GM12878 (cell line): ENCODE data around the gene RUSC1. TPM values are rescaled to one million over a fixed set of nuclear protein-coding genes. Genes with fewer than 3 reads are reported as not detected.

Source experiments
- MXI1 ChIP-seq: fragments of 150-350 bp; IDR thresholded peaks from 2 replicates; pipeline ENCODE4 v1.6.1; 2011; ENCODE audit warnings: low read depth, mild to moderate bottlenecking, inconsistent platforms, low read length, improper control_type of control experiment
- NFYB ChIP-seq: IDR thresholded peaks from 2 replicates; pipeline ENCODE4 v1.6.1; 2011; ENCODE audit warnings: low read depth, mild to moderate bottlenecking, low read length, improper control_type of control experiment, moderate library complexity; ENCODE audit not compliant: insufficient read depth
- PML ChIP-seq: IDR thresholded peaks from 2 replicates; pipeline ENCODE4 v1.6.1; 2012; ENCODE audit warnings: low read length, inconsistent platforms
- RCOR1 ChIP-seq: conservative IDR thresholded peaks from 2 replicates; pipeline ENCODE4 v1.6.1; 2012; ENCODE audit warnings: low read depth, low read length, improper control_type of control experiment
- RUNX3 ChIP-seq: IDR thresholded peaks from 2 replicates; pipeline ENCODE4 v1.6.1; 2012; ENCODE audit warnings: low read length, inconsistent platforms
- SIN3A ChIP-seq: IDR thresholded peaks from 2 replicates; pipeline ENCODE4 v1.6.1; 2012; ENCODE audit warnings: low read depth, low read length, improper control_type of control experiment
- SRF ChIP-seq, 2 experiments: IDR thresholded peaks; 2 replicates each; pipeline ENCODE4 v1.6.1; 2011; ENCODE audit warnings: low read depth in 2 of 2, low read length in 2 of 2, mild to moderate bottlenecking in 1 of 2, moderate library complexity in 1 of 2
- TARDBP ChIP-seq: IDR thresholded peaks from 2 replicates; pipeline ENCODE4 v1.6.1; 2016; ENCODE audit warnings: borderline replicate concordance
- ZNF24 ChIP-seq: fragments of 450-650 bp; IDR thresholded peaks from 2 replicates; pipeline ENCODE4 v1.6.1; 2017; ENCODE audit warnings: antibody characterized with exemption, mild to moderate bottlenecking
- ZNF274 ChIP-seq: IDR thresholded peaks from one replicate; pipeline ENCODE4 v1.8.0; 2011; ENCODE audit not compliant: insufficient read length, insufficient read depth
- polyA plus RNA-seq, 11 experiments: library from polyadenylated mRNA; depleted of rRNA in 4 of 11; unstranded in 6 of 11; stranded (reverse) in 5 of 11; fragments of >200 nt; fragmentation: Nextera tagmentation in 4 of 11; fragmentation: Illumina TruSeq in 1 of 11; extraction: Ambion mirVana in 4 of 11; extraction: Trizol in 1 of 11; gene quantifications; 1 replicate in 1 of 11; 2 replicates in 10 of 11; pipeline versions ENCODE4 v1.2.1 to v1.2.3, GENCODE V29; 2011 to 2016; ENCODE audit warnings: inconsistent platforms in 2 of 11, missing spikeins in 2 of 11, low read depth in 1 of 11
- total RNA-seq, 4 experiments: library from RNA; depleted of rRNA in 3 of 4; stranded (reverse); fragments of >200 nt in 3 of 4; fragmentation: Illumina TruSeq in 1 of 4; extraction: Trizol in 1 of 4; gene quantifications; 2 replicates each; pipeline versions ENCODE4 v1.2.1 to v1.2.3, GENCODE V29; 2013 to 2021
- TF ChIP-seq, protein P1 (sequence below): fragments of 450-650 bp; IDR thresholded peaks from 2 replicates; pipeline ENCODE4 v1.6.1; 2018; ENCODE audit warnings: borderline replicate concordance, mild to moderate bottlenecking; ENCODE audit not compliant: partially characterized antibody
- TF ChIP-seq, protein P2 (sequence below): fragments of 450-650 bp; IDR thresholded peaks from 2 replicates; pipeline ENCODE4 v1.6.1; 2017; ENCODE audit warnings: low read depth, mild to moderate bottlenecking, moderate library complexity
- TF ChIP-seq, protein P3 (sequence below): fragments of 450-650 bp; conservative IDR thresholded peaks from 2 replicates; pipeline ENCODE4 v1.6.1; 2017; ENCODE audit warnings: mild to moderate bottlenecking, moderate library complexity
- TF ChIP-seq, protein P4 (sequence below): fragments of 450-650 bp; IDR thresholded peaks from 2 replicates; pipeline ENCODE4 v1.6.1; 2017; ENCODE audit warnings: mild to moderate bottlenecking, moderate library complexity

RUSC1 gene
- total and polyA plus RNA-seq, 10 of the 15 experiments (the other 5 are each of a cell fraction or from before 2014, with no cell fraction given), result 1.1 to 23.7 (median 12.3) TPM

DNA sequence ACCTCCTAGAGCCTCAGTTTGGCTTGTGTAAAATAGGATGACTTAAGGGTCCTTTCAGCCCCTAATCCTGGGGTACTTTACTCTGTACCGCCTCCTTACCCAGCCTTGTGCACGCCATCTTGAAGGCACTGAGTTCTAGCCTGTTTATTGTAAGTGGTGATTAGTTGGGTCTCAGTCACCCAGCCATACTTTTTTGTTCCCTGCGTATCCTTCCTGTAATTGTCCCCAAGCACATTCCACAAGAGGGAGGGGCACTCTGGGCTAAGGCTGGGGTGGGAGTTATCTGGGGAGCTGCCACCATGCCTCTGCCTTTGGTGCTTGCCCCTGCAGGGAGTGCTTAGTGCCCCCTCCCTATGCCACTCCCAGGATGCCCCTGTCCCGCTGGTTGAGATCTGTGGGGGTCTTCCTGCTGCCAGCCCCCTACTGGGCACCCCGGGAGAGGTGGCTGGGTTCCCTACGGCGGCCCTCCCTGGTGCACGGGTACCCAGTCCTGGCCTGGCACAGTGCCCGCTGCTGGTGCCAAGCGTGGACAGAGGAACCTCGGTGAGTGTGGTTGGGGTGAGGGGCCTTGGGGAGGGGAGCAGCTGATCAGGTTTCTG is 11.2 kb upstream of the RUSC1 start (continued):
- TF ChIP-seq, protein P1, sequence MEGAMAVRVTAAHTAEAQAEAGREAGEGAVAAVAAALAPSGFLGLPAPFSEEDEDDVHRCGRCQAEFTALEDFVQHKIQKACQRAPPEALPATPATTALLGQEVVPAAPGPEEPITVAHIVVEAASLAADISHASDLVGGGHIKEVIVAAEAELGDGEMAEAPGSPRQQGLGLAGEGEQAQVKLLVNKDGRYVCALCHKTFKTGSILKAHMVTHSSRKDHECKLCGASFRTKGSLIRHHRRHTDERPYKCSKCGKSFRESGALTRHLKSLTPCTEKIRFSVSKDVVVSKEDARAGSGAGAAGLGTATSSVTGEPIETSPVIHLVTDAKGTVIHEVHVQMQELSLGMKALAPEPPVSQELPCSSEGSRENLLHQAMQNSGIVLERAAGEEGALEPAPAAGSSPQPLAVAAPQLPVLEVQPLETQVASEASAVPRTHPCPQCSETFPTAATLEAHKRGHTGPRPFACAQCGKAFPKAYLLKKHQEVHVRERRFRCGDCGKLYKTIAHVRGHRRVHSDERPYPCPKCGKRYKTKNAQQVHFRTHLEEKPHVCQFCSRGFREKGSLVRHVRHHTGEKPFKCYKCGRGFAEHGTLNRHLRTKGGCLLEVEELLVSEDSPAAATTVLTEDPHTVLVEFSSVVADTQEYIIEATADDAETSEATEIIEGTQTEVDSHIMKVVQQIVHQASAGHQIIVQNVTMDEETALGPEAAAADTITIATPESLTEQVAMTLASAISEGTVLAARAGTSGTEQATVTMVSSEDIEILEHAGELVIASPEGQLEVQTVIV, result no peak
- TF ChIP-seq, protein P2, sequence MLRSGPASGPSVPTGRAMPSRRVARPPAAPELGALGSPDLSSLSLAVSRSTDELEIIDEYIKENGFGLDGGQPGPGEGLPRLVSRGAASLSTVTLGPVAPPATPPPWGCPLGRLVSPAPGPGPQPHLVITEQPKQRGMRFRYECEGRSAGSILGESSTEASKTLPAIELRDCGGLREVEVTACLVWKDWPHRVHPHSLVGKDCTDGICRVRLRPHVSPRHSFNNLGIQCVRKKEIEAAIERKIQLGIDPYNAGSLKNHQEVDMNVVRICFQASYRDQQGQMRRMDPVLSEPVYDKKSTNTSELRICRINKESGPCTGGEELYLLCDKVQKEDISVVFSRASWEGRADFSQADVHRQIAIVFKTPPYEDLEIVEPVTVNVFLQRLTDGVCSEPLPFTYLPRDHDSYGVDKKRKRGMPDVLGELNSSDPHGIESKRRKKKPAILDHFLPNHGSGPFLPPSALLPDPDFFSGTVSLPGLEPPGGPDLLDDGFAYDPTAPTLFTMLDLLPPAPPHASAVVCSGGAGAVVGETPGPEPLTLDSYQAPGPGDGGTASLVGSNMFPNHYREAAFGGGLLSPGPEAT, result no peak
- TF ChIP-seq TARDBP (no peak), ZNF24 (no peak), ZNF274 (no peak), SRF (IDR thresholded peaks at IDR 0.05; ENCODE audit: low read depth in 2 of 2, low read length in 2 of 2) (no peak), PML (0 out of 2 replicates have a peak, but pooled peaks have one; percentile 5), NFYB (no peak), MXI1 (no peak), SIN3A (no peak), RUNX3 (0 out of 2 replicates have a peak, but pooled peaks have one; percentile 6), RCOR1 (no peak)
- TF ChIP-seq, protein P3, sequence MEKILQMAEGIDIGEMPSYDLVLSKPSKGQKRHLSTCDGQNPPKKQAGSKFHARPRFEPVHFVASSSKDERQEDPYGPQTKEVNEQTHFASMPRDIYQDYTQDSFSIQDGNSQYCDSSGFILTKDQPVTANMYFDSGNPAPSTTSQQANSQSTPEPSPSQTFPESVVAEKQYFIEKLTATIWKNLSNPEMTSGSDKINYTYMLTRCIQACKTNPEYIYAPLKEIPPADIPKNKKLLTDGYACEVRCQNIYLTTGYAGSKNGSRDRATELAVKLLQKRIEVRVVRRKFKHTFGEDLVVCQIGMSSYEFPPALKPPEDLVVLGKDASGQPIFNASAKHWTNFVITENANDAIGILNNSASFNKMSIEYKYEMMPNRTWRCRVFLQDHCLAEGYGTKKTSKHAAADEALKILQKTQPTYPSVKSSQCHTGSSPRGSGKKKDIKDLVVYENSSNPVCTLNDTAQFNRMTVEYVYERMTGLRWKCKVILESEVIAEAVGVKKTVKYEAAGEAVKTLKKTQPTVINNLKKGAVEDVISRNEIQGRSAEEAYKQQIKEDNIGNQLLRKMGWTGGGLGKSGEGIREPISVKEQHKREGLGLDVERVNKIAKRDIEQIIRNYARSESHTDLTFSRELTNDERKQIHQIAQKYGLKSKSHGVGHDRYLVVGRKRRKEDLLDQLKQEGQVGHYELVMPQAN, result no peak
- TF ChIP-seq, protein P4, sequence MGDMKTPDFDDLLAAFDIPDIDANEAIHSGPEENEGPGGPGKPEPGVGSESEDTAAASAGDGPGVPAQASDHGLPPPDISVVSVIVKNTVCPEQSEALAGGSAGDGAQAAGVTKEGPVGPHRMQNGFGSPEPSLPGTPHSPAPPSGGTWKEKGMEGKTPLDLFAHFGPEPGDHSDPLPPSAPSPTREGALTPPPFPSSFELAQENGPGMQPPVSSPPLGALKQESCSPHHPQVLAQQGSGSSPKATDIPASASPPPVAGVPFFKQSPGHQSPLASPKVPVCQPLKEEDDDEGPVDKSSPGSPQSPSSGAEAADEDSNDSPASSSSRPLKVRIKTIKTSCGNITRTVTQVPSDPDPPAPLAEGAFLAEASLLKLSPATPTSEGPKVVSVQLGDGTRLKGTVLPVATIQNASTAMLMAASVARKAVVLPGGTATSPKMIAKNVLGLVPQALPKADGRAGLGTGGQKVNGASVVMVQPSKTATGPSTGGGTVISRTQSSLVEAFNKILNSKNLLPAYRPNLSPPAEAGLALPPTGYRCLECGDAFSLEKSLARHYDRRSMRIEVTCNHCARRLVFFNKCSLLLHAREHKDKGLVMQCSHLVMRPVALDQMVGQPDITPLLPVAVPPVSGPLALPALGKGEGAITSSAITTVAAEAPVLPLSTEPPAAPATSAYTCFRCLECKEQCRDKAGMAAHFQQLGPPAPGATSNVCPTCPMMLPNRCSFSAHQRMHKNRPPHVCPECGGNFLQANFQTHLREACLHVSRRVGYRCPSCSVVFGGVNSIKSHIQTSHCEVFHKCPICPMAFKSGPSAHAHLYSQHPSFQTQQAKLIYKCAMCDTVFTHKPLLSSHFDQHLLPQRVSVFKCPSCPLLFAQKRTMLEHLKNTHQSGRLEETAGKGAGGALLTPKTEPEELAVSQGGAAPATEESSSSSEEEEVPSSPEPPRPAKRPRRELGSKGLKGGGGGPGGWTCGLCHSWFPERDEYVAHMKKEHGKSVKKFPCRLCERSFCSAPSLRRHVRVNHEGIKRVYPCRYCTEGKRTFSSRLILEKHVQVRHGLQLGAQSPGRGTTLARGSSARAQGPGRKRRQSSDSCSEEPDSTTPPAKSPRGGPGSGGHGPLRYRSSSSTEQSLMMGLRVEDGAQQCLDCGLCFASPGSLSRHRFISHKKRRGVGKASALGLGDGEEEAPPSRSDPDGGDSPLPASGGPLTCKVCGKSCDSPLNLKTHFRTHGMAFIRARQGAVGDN, result 0 out of 2 replicates have a peak, but pooled peaks have one; percentile 35
